T-helper 2 cell (primary cell): ENCODE measurements around the gene MYCBP2.
A peak's percentile ranks its signal among the peaks of the same experiment; 100 is the strongest.
"Not testable (repeated sequence)": the region's sequence is repeated elsewhere in the genome, so short reads cannot be mapped to it uniquely, and the experiment has no call there.

ENCODE experiments used
- DNase-seq, 5 experiments: peaks; one replicate each; pipeline versions ENCODE4 v3.0.0 to v3.0.0-alpha.2; 2012 to 2022
- total RNA-seq, 2 donors: gene quantifications; one replicate each; lab custom pipeline; 2026; lab: John Stamatoyannopoulos, UW

Gene MYCBP2
- 422 to 429 reads per million in 2 donors for total RNA-seq

- DNase-seq, result peak; percentile 90 to 99 (median 95)
Observed at GRCh38 chr13:77326905-77327604, at the start of gene MYCBP2. MYCBP2 (minus strand) TSS chr13:77327094; CDS start chr13:77326775, 319 bp downstream.

GRCh38 chr13:77375560-77376108, 48.7 kb upstream of the MYCBP2 start:
- no peak for DNase-seq

DNA sequence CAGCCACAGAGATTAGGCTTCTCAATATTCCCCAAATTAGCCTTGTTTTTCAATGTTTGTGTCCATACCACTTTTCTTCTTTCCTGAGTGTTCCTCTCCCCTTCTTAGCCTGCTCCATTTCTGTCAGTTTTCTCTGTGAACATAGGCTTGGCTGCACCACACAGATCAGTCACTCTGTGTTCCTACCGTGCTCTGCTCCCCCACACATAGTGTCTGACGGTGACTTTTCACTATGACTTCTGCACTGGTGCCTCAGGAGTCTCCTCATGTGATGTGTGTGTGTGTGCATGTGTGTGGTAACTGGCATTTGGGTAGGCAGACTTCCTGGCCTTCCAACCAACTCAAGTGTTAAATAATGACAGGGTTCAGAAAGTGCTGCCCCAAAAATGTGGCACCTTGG, 47.9 kb upstream of the MYCBP2 start:
- DNase-seq, result peak in 1 of 5 experiments; percentile 29

GRCh38 chr13:77374339-77374738, 47.4 kb upstream of the MYCBP2 start:
- no peak for DNase-seq

GRCh38 chr13:77373502-77373901, 46.6 kb upstream of the MYCBP2 start:
- no peak for DNase-seq

DNA sequence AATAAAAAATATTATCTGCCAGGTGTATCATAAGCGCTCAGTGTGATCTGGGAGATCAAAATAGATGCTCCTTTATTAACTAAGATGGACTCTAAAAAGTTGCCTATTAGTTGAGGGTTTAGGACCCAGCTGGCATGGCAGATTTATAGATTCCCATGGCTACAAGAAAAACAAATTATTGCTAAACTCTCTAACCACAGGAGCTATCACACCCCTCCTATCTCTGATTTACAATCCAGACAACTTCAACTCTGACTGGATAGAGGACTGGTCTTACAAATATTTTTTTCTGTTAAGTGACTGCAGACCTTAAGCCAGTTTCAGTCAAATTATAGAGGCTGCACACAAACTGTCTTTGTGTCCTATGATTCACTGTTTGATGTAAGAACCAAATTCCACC, 45.4 kb upstream of the MYCBP2 start:
- DNase-seq, result no peak

DNA sequence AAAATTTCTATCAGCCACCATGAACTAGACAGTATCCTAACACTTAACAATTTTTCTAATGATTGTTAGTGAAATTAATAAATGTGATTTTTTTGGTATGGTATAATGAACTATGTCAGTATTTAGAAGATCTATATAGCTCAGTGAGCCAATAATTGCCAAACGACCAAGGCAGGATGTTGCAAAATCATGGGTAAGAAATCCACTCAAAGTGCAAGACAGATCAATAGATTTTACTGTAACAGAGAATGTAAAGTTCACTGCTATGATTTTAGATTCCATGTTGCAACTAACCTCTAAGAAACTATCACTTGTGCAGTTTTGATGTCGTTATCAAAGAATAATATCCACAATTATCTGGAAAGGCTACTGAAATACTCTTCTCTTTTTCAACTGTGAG, 44.0 kb upstream of the MYCBP2 start:
- DNase-seq, result no peak

DNA sequence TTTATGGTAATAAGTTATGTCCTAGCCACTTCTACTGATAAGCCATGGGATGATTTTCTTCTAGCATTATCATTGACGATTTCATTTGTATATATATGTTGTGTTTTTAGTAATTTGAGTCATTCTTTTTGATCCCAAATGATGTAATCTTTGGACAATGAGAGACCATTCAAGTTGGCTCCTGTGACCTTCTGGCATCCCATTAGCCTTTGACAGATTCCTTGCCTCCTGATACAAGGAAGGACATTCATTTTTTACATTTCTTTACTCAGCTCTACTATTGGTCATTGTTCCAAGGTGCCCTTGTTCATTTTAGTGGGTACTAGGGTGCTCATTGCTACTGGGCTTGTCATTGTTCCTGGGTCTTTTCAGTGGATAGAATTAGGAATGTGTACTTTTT, 35.3 kb upstream of the MYCBP2 start:
- no peak for DNase-seq

DNA sequence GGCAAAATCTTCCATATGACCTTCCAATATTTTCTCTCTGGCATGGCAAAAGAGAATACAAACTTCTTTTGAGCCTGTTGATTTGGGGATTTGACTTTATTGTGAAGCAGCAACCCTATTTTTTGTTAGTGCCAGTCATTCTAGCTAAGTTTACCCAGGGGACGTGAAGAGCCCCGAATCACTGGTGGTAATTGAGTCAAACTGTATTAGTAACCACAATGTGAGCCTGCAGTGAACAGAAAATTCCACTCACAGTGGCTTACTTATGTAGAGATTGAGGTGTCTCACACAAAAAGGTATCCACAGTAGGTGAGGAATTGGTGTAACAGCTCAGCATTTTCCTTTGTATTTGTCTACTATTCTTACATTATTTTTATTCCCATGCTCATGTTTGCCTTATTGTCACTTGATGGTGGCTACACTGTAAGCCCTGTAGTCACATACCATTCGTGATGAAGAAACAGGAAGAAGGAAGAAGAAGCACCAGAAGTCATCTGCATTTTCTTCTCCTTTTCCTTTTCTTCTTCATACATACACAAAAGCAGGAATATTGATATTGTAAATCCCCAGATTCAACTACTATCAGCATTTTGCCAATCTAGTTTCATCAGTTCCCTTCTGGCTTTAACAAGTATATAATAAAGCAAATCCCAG, 33.3 kb upstream of the MYCBP2 start:
- DNase-seq, result no peak

DNA sequence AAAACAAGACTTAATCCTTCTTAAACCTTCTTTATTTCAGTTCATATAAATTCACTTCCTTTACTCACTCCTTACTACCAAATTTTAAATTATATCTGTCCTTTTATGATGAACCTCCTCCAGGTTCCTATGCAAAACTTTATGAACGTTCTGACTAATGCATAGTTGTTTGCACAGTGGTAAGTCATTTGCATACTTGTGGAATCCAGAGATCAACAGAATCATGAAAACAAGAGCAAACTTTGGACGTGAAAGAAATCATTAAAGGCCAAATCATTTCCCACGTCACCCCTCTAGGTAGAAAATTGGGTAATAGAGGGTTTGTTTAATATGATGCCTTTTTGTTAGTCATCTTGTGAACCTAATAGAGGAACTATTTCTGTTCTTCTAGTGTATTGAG, 32.3 kb upstream of the MYCBP2 start:
- no peak for DNase-seq

DNA sequence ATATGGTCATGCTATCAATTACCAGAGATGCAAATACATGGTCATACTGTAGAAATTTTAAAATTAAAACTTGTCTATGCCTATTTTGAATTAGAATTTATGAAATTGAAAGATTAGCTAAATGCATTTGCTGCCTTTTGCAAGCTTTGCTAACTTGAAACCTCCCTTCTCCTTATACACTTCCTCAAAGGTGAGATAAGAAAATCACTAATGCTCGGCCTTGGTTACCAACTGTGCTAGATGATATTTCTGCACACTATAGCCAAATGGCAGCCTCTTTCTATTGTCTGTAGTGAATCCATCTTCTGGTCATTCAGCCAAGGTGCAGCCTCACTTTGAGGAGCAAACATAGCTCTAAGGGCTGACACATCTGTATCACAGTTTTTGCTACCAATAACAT, 31.1 kb upstream of the MYCBP2 start:
- DNase-seq, result no peak

DNA sequence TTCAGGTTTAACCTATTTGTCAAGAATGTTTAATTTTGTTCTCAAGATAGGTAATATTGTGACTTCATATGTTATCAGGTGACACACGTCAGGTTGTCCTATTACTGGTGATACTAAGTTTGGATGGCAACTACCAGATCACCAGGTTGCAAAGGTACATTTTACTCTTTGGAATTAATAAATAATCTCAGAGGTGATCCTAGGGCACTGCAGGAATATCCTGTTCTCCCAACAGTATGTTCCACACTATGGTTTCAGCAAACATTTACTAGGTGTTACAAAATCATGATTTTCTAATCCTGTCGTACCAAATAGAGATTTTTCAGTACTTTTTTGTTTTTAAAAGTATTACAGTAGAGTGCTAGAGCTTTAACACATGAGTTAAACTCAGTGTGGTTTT, 29.3 kb upstream of the MYCBP2 start:
- DNase-seq, result no peak

GRCh38 chr13:77353995-77354394, 27.1 kb upstream of the MYCBP2 start:
- no peak for DNase-seq

- no peak for DNase-seq
Observed at GRCh38 chr13:77351315-77351714, 24.4 kb upstream of the MYCBP2 start.

DNA sequence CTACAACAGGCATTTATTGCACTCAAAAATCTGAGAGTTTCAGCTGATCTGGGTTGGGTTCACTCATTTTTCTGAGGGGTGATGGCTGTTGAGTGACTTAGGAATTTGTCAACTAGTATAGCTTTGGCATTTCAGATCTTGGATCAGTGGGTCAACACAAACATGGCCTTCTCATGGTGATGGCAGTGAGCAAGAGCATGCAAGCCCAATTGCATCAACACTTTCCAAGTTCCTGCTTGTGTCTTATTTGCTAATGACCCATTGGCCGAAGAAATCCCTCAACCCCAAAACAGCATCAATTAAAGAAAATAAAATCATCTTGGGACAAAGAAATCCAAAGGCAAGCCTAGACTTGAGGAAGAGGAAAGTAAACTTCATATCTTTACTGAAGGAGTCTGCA, 23.9 kb upstream of the MYCBP2 start:
- no peak for DNase-seq

DNA sequence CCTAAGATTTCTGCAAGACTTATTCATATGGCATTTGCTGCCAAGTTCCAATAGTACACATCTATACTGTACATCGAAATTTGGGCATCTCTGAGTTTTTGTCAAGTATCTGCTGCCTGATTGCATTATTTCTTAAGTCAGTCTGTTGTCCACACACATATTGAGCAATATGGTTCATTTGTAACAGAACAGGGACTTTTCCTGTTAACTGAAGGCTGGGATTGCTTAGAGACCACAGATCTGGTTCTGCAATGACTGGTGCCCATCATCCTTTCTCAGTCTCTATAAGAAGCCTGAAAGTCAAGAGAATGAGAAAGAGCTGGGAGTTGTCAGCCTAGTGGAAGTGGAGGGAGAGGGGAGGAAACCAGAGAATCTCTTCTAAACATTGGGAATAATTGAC, 22.5 kb upstream of the MYCBP2 start:
- DNase-seq, result no peak

- DNase-seq, result not testable (repeated sequence)
Observed at GRCh38 chr13:77347351-77347750, 20.5 kb upstream of the MYCBP2 start.

- peak in 1 of 5 experiments; percentile 44 for DNase-seq
Observed at GRCh38 chr13:77345150-77345780, 18.4 kb upstream of the MYCBP2 start.

GRCh38 chr13:77343841-77344240, 16.9 kb upstream of the MYCBP2 start:
- DNase-seq, result no peak

- no peak for DNase-seq
Observed at GRCh38 chr13:77339408-77339807, 12.5 kb upstream of the MYCBP2 start.

DNA sequence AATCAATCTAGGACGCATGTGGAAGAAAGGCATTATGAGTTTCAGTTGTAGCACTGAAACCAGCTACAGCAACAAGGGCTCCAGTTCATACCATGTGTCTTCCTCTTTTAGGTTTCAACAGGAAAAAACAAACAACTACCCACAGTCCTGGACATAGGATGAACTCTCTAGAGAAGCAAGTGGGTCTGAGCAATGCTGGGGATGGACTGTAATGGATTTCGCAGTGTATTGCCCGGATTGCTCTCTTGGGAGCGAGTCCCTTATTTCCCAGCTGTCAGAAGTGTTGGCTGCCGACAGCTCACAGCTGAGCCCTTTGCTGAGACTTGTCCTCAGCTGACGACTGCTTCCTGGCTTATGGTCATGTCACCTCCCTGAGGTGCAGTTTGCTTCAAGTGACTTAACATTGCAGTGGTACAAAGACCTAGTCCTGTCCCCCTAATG, 12.1 kb upstream of the MYCBP2 start:
- no peak for DNase-seq

DNA sequence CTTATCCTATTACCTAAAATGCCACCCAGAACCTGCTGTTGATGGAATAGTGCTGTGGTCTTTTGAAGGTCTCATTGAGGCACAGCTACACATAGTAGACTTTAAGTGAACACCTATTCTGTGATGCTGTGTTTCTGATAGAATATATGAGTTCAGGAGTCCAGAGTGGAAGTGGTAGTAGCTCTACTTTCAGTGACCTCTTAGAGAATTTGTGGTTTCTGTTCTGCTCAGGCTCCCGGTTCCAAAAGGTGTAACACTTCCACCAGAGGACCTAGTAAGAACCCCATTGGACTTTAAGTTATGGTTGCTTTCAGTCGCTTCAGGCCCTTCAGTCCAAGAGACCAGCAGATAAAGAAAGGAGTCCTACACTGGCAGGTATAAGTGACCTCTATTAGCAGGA, 11.4 kb upstream of the MYCBP2 start:
- no peak for DNase-seq

DNA sequence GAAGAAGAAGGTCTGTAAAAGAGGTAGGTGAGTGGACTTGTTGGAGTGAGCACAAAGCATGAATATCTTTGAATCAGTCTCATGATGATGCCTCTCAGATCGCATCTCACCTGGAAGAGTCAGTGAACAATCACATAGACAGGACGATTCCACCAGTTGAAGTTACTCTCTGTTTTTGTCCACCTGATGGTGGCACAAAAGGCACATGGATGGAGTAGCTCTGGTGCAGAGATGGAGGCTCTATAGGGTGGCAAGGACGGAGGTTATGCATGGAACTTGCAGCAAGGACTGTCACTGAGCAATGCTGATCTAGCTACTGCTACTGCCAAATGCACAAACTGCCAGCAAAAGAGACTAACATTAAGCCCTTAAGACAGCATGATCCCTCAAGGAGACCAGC, 10.3 kb upstream of the MYCBP2 start:
- no peak for DNase-seq

GRCh38 chr13:77335543-77335942, 8.6 kb upstream of the MYCBP2 start:
- no peak for DNase-seq
